ENCODE measurements around the gene CHRNA1. TPM values are rescaled to one million over a fixed set of nuclear protein-coding genes. Genes with fewer than 3 reads are reported as not detected.

Gene CHRNA1
- total RNA-seq, 4 donors from 2014 or later, result 2.6 to 7.4 (median 3.0) TPM; not detected in 1

GRCh38 chr2:174729797-174730697 lies 34.2 kb downstream of the CHRNA1 start:
- Histone ChIP-seq H3K27me3 (peaks cover 45% of the 10 kb centered on the region), H3K9me3 (no peaks in the 10 kb centered on the region), H3K4me1 (peaks cover 0 to 9% (median 7%) of the 10 kb centered on the region in 4 donors), H3K4me3 (peak overlapping the region; percentile 1 to 39 (median 16)), H3K36me3 (no peaks in the 10 kb centered on the region), H3K27ac (no peak overlapping the region)
- in situ Hi-C loops (cut with MboI; ENCODE audit: low pct_ligation_motif_present in 1 of 4, low pct_unique_long_range_greater_than_20kb in 1 of 4, low sequenced_read_pairs in 3 of 4) (no loop called here), intact Hi-C loops (cut with DNase I; ENCODE audit: low total_unique reads) (no loop called here)
- 16% methylated on average over 55 of the region's 59 CpGs; no CpG with 5 or more reads in 1 of the 2 donors for WGBS, 2 donors (ENCODE audit: low coverage in 1 of 2)
- no peak for TF ChIP-seq EP300 (IDR thresholded peaks at IDR 0.05; ENCODE audit: low read depth)
- no peak for DNase-seq

- Histone ChIP-seq H3K27ac (no peak overlapping the region), H3K9me3 (no peaks in the 10 kb centered on the region), H3K36me3 (no peaks in the 10 kb centered on the region), H3K4me3 (no peak overlapping the region), H3K4me1 (peaks cover 0 to 9% (median 7%) of the 10 kb centered on the region in 4 donors), H3K27me3 (peaks cover 45% of the 10 kb centered on the region)
- intact Hi-C loops (cut with DNase I; ENCODE audit: low total_unique reads), result no loop called here
- no peak for TF ChIP-seq POLR2AphosphoS5 (IDR thresholded peaks at IDR 0.05)
- TF ChIP-seq POLR2A (IDR thresholded peaks at IDR 0.05), result no peak
- no peak for TF ChIP-seq CTCF (IDR thresholded peaks at IDR 0.05)
- TF ChIP-seq EP300 (IDR thresholded peaks at IDR 0.05; ENCODE audit: low read depth), result no peak
- DNase-seq, result no peak
- in situ Hi-C loops (cut with MboI; ENCODE audit: low pct_ligation_motif_present in 1 of 4, low pct_unique_long_range_greater_than_20kb in 1 of 4, low sequenced_read_pairs in 3 of 4), result no loop called here
- 87 to 90% methylated on average over 4 to 9 of the region's 9 CpGs for WGBS, 2 donors (ENCODE audit: low coverage in 1 of 2)
These were observed 36.2 kb downstream of the CHRNA1 start for GRCh38 chr2:174728096-174728495.

- no peak for TF ChIP-seq POLR2AphosphoS5 (IDR thresholded peaks at IDR 0.05)
- no peak for TF ChIP-seq POLR2A (IDR thresholded peaks at IDR 0.05)
- no peak for TF ChIP-seq CTCF (IDR thresholded peaks at IDR 0.05)
- no peak for TF ChIP-seq EP300 (IDR thresholded peaks at IDR 0.05; ENCODE audit: low read depth)
- H3K4me1 ChIP-seq, result peaks cover 0 to 9% (median 7%) of the 10 kb centered on the region in 4 donors
- intact Hi-C loops (cut with DNase I; ENCODE audit: low total_unique reads), result no loop called here
- in situ Hi-C loops (cut with MboI; ENCODE audit: low pct_ligation_motif_present in 1 of 4, low pct_unique_long_range_greater_than_20kb in 1 of 4, low sequenced_read_pairs in 3 of 4), result no loop called here
- peak; percentile 25 for DNase-seq
- no peaks in the 10 kb centered on the region for H3K9me3 ChIP-seq
- no peak overlapping the region for H3K27ac ChIP-seq
- 58% methylated on average over 4 of the region's 4 CpGs; no CpG with 5 or more reads in 1 of the 2 donors for WGBS, 2 donors (ENCODE audit: low coverage in 1 of 2)
- H3K27me3 ChIP-seq, result peaks cover 40% of the 10 kb centered on the region
- H3K36me3 ChIP-seq, result no peaks in the 10 kb centered on the region
- no peak overlapping the region for H3K4me3 ChIP-seq
These were observed 38.1 kb downstream of the CHRNA1 start for GRCh38 chr2:174726212-174726611.

- no peak overlapping the region for H3K4me3 ChIP-seq
- intact Hi-C loops (cut with DNase I; ENCODE audit: low total_unique reads), result no loop called here
- H3K36me3 ChIP-seq, result no peaks in the 10 kb centered on the region
- no peaks in the 10 kb centered on the region for H3K9me3 ChIP-seq
- in situ Hi-C loops (cut with MboI; ENCODE audit: low pct_ligation_motif_present in 1 of 4, low pct_unique_long_range_greater_than_20kb in 1 of 4, low sequenced_read_pairs in 3 of 4), result no loop called here
- H3K4me1 ChIP-seq, result no peaks in the 10 kb centered on the region
- no peak for DNase-seq
- peaks cover 9% of the 10 kb centered on the region for H3K27me3 ChIP-seq
- TF ChIP-seq POLR2AphosphoS5 (IDR thresholded peaks at IDR 0.05), result no peak
- TF ChIP-seq EP300 (IDR thresholded peaks at IDR 0.05; ENCODE audit: low read depth), result no peak
- no peak for TF ChIP-seq CTCF (IDR thresholded peaks at IDR 0.05)
- no peak for TF ChIP-seq POLR2A (IDR thresholded peaks at IDR 0.05)
- WGBS, 2 donors (ENCODE audit: low coverage in 1 of 2), result 86 to 100% methylated on average over 1 of the region's 1 CpG
- no peak overlapping the region for H3K27ac ChIP-seq
These were observed 41.2 kb downstream of the CHRNA1 start for GRCh38 chr2:174722942-174723592.
